Ishikawa (cell line): Measurements from ENCODE around the gene TRAPPC3.

Experiments used
- CEBPB ChIP-seq: IDR thresholded peaks from 2 replicates; pipeline ENCODE4 v1.6.1; 2012
- CREB1 ChIP-seq: IDR thresholded peaks from 2 replicates; pipeline ENCODE4 v1.6.1; 2012; ENCODE audit warnings: low read depth
- EGR1 ChIP-seq: IDR thresholded peaks from 2 replicates; pipeline ENCODE4 v1.6.1; 2012
- EP300 ChIP-seq: IDR thresholded peaks from 2 replicates; pipeline ENCODE4 v1.6.1; 2012; ENCODE audit warnings: borderline replicate concordance
- FOXM1 ChIP-seq: IDR thresholded peaks from 2 replicates; pipeline ENCODE4 v1.6.1; 2012; ENCODE audit warnings: low read depth, borderline replicate concordance
- NFIC ChIP-seq: IDR thresholded peaks from 2 replicates; pipeline ENCODE4 v1.6.1; 2012
- RAD21 ChIP-seq: IDR thresholded peaks from 2 replicates; pipeline ENCODE4 v1.6.1; 2012; ENCODE audit warnings: low read depth
- TAF1 ChIP-seq: IDR thresholded peaks from 2 replicates; pipeline ENCODE4 v1.6.1; 2012; ENCODE audit warnings: low read depth, mild to moderate bottlenecking
- TCF12 ChIP-seq: IDR thresholded peaks from 2 replicates; pipeline ENCODE4 v1.6.1; 2012; ENCODE audit warnings: low read depth
- TEAD4 ChIP-seq: IDR thresholded peaks from 2 replicates; pipeline ENCODE4 v1.6.1; 2012
- YY1 ChIP-seq: IDR thresholded peaks from 2 replicates; pipeline ENCODE4 v1.6.1; 2012; ENCODE audit warnings: low read depth
- ZBTB7A ChIP-seq: IDR thresholded peaks from 2 replicates; pipeline ENCODE4 v1.6.1; 2012; ENCODE audit warnings: low read depth
- TF ChIP-seq, protein P1 (sequence below): IDR thresholded peaks from 2 replicates; pipeline ENCODE4 v1.6.1; 2012
- TF ChIP-seq, protein P2 (sequence below): IDR thresholded peaks from 2 replicates; pipeline ENCODE4 v1.6.1; 2012
- TF ChIP-seq, protein P3 (sequence below): IDR thresholded peaks from 2 replicates; pipeline ENCODE4 v1.6.1; 2012; ENCODE audit warnings: low read depth, mild to moderate bottlenecking

TRAPPC3 gene

DNA sequence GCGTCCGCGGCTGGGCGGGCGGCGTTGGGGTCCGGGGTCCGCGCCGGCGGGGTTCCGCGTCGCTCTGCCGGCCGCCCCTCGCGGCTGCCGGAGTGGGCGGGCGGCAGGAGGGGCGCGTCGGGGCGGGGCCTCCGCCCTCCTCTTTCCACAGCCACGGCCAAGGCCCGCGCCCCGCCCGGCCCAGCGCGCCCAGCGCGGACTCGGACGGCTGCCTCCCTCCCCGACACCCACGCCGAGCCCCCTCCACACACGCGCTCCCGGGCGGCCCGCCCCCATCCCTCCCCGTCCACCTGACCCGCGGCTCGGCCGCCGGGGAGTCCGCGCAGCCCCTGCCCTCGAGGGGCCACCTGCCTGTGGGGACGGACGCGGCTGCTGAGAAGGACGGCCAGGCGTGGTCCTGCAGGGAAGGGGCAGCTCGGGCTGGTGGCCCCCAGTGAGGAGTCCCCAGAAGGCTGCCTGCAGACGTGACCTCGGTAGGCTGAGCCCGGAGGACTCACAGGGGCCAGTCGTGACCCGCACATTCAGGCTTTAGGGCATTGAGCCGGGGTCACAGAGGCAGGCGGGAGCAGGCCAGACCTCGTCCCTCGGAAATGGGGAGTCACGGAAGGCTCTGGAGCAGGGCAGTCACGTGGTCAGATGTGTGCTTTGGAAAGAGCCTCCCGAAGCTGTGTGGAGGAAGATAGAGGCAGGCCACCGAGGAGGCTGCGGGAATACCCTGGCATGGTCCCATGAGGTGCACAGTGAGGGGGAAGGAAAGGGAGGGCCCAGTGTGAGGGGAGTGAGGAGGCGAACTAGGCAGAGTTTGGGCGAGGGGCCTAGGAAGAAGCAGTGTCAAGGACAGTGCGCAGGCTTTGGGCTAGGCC is 23.9 kb downstream of the TRAPPC3 start, which contains the start of gene COL8A2:
COL8A2 (minus strand) TSS at position 94 of the 863 bp plus-strand sequence. CDS start 24,980 bp downstream, outside the sequence.
- TF ChIP-seq EGR1 (peak; percentile 45; the same call in 1 of the 2 replicates), TAF1 (no peak), ZBTB7A (peak; percentile 41; the same call in 1 of the 2 replicates), RAD21 (no peak)
- TF ChIP-seq, protein P1, sequence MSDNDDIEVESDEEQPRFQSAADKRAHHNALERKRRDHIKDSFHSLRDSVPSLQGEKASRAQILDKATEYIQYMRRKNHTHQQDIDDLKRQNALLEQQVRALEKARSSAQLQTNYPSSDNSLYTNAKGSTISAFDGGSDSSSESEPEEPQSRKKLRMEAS: peak; percentile 28; the same call in 1 of the 2 replicates
- TF ChIP-seq, protein P2, sequence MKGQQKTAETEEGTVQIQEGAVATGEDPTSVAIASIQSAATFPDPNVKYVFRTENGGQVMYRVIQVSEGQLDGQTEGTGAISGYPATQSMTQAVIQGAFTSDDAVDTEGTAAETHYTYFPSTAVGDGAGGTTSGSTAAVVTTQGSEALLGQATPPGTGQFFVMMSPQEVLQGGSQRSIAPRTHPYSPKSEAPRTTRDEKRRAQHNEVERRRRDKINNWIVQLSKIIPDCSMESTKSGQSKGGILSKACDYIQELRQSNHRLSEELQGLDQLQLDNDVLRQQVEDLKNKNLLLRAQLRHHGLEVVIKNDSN: peak; percentile 54; the same call in 1 of the 2 replicates

DNA sequence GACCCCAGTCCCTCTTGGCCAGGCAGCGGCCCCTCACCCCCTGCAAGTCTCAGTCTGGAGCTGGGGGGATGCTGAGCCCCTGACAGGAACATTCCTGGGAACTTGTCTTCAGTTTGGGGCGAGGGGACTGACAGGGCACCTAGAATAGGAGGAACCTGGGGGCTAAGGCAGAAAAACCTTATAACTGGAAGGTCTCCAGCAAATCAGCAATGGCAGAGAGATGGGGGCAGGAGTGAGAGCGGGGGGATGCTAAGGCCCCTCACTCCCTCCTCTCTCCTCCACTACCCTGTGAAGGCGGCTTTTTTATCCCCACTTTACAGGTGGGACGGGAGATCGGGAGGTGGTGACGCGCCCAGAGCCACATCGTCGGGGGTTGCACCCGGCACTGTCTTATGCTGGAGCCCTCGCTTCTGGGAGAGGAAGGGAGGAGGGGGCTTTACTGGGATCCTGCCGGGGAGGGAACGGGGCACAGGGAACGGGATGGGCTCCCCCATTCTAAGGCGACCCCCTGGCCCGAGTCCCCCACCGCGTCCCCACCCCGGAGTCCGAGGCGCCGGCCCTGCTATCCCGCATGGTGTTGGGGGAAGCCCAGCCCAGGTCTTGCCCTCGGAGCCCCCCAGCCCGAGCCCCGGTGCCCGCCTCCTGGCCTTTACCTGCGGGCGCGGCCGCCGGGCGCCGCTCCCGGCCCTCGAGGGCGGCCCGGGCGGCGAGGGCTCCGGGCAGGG is 24.7 kb downstream of the TRAPPC3 start:
- TF ChIP-seq, protein P3, sequence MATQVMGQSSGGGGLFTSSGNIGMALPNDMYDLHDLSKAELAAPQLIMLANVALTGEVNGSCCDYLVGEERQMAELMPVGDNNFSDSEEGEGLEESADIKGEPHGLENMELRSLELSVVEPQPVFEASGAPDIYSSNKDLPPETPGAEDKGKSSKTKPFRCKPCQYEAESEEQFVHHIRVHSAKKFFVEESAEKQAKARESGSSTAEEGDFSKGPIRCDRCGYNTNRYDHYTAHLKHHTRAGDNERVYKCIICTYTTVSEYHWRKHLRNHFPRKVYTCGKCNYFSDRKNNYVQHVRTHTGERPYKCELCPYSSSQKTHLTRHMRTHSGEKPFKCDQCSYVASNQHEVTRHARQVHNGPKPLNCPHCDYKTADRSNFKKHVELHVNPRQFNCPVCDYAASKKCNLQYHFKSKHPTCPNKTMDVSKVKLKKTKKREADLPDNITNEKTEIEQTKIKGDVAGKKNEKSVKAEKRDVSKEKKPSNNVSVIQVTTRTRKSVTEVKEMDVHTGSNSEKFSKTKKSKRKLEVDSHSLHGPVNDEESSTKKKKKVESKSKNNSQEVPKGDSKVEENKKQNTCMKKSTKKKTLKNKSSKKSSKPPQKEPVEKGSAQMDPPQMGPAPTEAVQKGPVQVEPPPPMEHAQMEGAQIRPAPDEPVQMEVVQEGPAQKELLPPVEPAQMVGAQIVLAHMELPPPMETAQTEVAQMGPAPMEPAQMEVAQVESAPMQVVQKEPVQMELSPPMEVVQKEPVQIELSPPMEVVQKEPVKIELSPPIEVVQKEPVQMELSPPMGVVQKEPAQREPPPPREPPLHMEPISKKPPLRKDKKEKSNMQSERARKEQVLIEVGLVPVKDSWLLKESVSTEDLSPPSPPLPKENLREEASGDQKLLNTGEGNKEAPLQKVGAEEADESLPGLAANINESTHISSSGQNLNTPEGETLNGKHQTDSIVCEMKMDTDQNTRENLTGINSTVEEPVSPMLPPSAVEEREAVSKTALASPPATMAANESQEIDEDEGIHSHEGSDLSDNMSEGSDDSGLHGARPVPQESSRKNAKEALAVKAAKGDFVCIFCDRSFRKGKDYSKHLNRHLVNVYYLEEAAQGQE: no peak
- TF ChIP-seq TCF12 (no peak), TEAD4 (no peak), TAF1 (no peak), NFIC (no peak), ZBTB7A (no peak), EGR1 (no peak), EP300 (no peak)
- TF ChIP-seq, protein P1: no peak

DNA sequence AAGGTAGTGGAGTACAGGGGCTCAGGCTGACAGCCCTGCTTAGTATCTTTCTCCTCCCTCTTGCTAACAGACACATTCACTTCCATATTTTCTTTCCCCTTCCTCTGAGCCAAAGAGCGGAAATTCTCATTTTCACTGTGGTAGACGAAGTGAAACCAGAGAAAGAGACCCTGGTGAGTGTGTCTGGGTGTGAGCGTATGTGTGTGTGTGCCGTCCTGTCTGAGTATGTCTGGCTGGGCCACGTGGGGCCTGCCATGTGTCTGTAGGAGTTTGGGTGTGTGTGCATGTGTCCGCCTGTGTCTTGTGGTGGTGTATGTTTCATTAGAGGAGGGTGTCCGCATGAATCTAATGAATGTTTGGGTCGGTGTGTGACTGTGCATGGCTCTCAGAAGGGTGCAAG is 25.9 kb downstream of the TRAPPC3 start:
- TF ChIP-seq RAD21 (no peak), EP300 (no peak), TEAD4 (no peak), FOXM1 (no peak), TAF1 (no peak), CEBPB (no peak), CREB1 (no peak), NFIC (no peak), EGR1 (no peak), YY1 (no peak), TCF12 (no peak), ZBTB7A (no peak)
- TF ChIP-seq, protein P2: no peak
- TF ChIP-seq, protein P3: no peak
- TF ChIP-seq, protein P1: no peak

DNA sequence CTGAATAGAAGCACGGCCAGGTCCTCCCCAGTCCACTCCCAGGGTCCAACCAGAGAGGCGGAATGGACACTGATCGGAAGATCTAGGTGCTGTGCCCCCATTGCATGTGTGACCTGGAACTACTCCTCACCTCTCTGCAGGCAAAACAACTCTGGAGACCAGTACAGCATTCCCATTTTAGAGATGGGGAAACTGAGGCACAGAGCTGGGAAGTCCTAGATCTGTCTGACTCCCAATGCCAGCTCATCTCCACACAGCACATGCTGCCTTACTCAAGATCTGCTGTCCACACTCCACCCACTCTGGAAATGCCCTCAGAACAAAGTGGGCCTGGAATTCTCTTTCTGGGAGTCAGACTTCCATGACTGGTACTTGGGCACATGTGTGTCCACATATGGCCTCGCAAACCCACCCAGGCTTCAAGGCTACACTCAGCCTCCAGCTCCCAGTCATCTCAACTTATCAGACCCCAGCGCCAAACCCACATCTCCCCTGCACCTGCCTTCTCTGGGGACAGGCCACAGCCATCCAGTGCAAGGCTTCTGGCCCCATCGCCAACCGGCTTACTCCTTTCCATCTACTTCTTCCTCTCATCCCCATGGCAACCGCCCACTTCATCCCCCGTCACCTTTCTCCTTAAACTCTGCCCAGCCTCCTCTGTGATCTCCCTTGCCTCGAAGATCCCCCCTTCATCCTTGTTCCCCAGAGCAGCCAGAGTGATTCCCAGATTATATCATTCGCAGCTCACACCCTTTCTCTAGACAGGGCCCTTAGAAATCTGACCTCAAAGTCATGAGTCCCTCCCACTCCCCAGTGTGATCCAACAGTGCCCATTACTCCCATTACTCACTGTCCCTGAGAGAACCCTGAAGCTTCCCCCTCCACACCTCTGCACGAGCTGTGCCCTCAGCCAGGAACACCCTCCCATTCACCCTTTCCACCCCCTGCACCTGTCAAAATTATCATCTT is 26.9 kb downstream of the TRAPPC3 start:
- no peak for TF ChIP-seq FOXM1
- no peak; the same call in 1 of the 2 replicates for TF ChIP-seq EGR1
- TF ChIP-seq TEAD4: no peak
- TF ChIP-seq, protein P3: no peak
- no peak for TF ChIP-seq YY1
- no peak for TF ChIP-seq EP300
- TF ChIP-seq TCF12: no peak
- TF ChIP-seq ZBTB7A: no peak
- no peak for TF ChIP-seq NFIC
- no peak for TF ChIP-seq RAD21
- TF ChIP-seq CREB1: no peak
- TF ChIP-seq TAF1: no peak
- TF ChIP-seq, protein P1: no peak
- TF ChIP-seq, protein P2: no peak
- TF ChIP-seq CEBPB: no peak
